Kidney tubule cell (primary cell): Measurements from ENCODE around the gene CACNA1F.
"Not testable (repeated sequence)": the region's sequence is repeated elsewhere in the genome, so short reads cannot be mapped to it uniquely, and the experiment has no call there.

Source experiments
- DNase-seq: peaks from one replicate; pipeline ENCODE4 v3.0.0-alpha.2; 2018; ENCODE audit warnings: low spot score

The CACNA1F gene

DNA sequence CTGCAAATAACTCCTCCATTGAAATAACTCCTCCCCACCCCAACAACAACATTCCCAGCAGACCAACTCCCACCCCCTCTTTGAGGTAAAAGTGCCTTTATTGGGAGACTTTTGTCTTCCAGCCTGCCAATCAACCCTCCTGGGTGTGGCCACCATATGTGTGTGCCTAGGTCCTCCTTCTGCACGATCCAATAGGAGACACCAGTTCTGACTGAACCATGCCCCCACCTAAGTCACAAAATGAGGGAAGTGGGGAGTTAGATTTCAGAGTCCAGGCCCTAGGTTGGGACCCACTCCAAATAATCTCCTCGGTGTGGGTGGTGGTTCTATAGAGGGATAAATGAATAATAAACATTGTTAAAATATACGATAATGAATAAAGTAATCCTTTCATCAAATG lies 58.4 kb downstream of the CACNA1F start:
- DNase-seq, result no peak

DNA sequence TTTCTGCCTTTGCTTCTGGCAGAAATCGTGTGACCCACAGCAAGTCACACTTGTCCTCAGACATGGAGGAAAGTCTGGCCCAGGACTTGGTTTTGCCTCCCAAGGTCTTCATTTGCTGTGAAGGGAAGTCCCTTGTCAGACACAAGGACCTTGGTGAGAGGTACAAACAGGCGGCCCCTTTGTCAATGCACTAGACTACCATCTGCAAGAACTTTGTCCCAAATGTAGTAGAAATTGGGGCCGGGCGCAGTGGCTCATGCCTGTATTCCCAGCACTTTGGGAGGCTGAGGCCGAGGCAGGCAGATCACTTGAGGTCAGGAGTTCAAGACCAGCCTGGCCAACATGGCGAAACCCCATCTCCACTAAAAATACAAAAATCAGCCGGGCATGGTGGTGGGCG lies 59.6 kb downstream of the CACNA1F start:
- DNase-seq, result not testable (repeated sequence)

DNA sequence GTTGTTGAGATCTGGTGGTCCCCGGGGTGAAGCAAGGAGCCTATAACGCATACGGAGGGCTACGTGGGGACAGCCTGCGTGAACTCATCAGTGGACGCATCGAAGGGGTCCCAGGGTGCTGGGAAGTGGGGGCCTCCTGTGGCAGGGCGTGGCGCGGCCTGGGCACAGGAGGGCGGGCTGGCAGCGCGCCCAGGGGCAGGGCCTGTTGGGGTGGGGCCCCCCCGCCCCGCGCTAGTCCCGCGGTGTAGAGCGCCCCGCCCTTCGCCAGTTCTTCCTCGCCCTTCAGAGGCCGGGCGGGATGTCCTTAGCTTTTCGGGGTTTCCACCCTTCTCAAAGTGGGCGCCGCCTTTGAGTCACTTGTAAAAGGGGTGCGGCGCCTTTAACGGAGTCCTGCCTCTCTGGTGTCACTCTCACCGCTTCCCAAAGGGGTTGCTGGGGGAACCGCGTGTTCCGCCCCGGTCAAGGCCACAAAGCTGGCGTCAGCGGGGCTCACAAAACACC lies 60.8 kb downstream of the CACNA1F start:
- peak; percentile 59 for DNase-seq

DNA sequence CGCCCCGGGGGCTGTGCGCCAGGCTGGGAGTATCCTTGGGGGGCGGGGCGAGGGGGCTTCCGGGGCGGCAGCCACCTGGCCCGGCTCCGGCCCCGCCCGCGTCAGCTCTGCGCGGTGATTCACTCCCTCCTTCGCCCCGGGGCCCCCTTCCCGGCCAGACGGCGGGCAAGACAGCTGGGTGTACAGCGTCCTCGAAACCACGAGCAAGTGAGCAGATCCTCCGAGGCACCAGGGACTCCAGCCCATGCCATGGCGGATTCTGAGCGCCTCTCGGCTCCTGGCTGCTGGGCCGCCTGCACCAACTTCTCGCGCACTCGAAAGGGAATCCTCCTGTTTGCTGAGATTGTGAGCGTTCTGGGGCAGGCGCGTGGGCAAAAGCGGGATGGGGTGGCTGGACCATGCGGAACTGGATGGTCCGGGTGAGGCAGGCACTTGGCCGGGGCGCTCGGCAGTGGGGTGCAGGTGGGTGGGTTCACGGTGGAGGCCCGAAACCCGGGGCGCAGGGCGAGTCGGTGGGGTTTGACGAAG lies 61.3 kb downstream of the CACNA1F start, which contains the start of gene PLP2:
PLP2 (plus strand) TSS at position 147 of the 528 bp plus-strand sequence; CDS start at position 250, 103 bp downstream.
- peak; percentile 71 for DNase-seq

DNA sequence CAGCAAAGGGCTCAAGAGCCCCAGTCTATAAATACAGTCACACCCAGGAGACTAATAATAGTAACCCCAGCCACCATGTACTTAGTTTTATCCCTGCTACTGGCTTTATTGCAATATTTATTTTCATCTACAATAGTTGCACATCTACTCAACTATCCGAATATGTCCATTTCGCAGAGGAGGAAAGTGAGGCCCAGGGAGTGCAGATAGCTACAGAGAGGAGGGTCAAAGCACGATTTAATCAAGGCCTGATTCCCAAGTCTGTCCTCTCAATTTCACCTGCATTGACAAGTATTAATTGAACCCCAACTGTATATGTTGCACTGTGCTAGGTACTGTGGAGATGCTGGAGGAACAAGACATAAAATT lies 65.4 kb downstream of the CACNA1F start:
- no peak for DNase-seq

DNA sequence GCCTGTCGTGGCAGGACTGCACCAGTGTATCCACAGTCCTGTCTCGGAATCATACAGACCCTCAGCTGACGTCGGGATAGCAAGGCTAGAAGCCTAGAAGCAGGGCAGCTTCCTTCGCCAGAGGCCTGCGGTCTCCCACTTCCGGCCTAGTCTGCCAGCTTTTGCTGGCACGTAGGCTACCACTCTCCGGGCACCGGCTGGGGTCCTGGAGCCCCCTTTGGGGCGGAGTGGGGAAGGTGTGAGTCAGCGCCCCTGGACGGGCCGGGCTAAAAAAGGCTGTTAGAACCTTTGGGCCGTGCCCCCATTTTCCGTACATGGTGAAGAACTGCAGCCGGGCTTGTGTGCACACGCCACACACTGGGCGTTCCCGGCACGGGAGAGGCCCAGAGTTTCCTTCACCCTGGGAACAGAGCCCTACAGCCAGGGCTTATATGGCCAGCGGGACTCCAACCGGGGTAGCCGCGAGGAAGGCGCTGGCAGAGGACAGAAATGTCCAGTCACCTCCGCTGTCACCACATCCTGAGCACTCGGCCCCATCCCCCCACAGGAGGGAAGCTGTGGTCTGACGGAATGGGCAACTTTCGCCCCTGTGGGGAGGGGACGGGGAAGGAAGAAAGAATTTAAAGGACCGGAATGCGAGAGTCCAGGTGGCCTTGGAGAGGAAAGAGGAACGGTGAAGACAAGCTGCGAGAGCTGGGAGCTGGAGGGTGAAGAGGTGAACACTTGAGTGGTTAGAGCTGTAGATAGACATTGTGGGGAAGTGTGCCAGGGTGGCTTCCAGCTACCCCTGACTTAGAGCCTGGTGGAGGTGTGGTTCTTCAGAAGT lies 66.0 kb downstream of the CACNA1F start:
- DNase-seq, result peak; percentile 78

DNA sequence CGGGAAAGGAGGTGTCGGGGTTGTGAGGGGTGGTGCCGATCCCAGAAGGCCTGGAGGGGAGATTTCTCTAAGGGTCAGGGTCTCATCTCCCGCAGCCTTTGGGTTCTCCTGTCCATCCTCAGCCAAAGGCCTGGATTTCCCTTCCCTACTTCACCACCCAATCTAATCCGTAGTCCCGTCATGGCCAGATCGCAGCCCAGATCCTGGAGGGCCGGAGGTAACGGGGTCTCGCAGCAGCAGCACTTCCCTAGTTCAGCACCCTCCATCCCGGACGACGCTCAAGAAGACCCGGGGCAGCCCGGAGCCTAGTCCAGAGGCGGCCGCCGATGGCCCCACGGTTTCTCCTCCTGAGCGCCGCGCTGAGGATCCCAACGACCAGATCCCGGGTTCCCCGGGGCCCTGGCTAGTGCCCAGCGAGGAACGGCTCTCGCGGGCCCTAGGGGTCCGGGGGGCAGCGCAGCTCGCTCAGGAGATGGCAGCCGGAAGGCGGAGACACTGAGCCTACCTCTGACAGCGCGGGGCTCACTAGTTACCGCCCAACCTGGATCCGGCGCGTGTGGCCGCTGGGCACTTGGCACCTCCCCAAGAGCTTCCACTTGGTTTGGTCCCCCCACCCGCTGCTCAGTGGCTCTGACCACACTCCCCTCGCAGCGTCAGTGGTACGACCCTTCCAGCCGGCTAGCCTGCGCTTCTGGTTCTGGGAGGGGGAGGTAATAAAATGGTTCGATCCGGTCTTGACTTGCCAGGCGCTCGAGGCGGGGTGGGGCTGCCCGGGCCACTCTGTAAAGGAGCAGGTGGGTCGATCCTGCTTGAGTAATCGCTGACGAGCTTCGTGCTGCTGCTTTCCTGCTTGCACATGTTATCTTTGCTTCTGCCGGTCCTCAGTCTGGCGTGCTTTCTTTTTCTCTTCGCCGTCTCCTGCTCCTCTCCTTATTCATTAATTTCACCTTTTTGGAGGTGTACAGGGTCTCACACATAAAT lies 66.9 kb downstream of the CACNA1F start:
- DNase-seq, result peak; percentile 81

DNA sequence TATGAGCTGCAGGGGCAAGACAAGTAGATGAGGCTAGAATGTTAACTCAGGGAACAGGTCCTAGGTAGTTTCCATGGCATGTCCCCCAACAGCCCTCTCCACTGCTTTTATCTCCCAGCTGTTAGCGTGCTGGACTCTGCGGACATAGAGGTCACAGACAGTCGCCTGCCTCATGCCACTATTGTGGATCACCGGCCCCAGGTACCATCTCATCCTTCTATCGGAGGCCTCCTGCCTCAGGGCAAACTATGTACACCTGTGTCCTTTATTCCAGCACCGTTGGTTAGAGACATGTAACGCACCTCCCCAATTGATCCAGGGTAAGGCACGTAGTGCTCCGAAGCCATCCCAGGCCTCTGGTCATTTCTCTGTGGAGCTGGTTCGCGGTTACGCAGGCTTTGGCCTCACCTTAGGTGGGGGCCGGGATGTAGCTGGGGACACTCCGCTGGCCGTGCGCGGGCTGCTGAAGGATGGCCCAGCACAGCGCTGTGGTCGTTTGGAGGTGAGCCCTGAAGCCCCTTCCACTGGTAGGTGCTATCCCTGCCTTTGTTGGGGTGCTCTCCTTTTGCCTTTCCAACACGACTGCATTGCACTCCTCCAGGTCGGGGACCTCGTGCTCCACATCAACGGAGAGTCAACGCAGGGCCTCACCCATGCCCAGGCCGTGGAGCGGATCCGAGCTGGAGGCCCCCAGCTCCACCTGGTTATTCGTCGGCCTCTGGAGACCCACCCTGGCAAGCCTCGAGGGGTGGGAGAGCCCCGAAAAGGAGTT lies 68.4 kb downstream of the CACNA1F start:
- no peak for DNase-seq

DNA sequence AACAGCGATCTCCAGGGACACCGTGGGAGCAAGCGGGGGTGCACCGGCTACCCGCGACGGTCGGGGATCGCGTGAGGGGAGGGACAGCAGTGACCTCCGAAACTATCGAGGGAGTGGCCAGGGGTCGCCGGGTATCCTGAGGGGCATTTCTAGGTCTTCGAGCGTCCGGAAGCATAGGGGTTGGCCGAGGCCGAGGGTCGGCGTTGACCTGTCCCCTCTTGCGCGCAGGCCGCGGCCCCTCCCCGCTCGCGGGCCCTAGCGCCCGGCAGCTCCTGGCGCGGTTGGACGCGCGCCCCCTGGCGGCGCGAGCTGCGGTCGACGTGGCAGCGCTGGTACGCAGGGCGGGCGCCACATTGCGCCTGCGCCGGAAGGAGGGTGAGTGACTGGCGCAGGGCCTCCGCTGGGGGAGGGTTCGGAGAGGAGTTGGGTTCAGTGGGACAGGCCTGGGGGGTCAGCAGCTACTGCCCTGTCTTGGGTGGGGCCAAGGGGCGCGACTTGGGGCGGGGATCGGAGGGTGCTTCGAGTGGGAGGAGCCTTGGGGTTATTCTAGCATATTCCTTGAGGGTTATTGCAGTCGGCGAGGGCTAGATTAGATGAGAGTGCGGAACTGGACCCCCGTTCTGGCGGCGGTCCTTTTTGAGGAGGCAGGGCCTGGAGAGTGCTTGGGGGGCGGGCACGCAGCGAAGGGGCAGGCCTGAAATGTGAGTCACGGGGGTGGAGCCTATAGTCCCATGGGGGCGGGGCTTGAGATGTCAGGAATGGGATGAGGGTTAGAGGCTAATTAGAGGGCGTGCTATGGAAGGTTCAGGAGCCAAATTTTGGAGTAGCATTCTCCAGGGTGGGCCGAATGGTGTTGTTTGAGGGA lies 69.4 kb downstream of the CACNA1F start:
- peak; percentile 77 for DNase-seq

DNA sequence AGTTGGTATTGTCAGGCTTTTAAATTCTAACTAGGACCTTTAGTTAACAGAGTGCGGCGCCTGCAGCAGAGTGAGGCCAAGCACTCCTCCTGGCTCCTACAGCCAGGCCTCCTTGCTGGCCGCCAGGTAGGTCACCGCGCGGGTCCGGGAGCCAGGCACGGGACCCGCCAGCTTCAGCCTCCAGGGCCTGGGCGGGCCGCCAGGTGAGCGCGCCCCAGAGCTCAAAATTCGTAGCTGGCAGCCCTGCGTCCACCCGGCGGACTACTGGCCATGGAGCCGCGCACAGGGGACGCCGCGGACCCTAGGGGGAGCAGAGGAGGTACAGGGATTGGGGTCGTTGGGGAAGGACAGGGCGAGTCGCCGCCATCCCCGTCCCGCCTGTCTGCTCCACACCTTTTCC lies 70.5 kb downstream of the CACNA1F start, which contains the start of gene MAGIX:
MAGIX (plus strand) TSS at position 139 of the 400 bp plus-strand sequence; CDS start at position 271, 132 bp downstream.
- DNase-seq, result peak; percentile 9

DNA sequence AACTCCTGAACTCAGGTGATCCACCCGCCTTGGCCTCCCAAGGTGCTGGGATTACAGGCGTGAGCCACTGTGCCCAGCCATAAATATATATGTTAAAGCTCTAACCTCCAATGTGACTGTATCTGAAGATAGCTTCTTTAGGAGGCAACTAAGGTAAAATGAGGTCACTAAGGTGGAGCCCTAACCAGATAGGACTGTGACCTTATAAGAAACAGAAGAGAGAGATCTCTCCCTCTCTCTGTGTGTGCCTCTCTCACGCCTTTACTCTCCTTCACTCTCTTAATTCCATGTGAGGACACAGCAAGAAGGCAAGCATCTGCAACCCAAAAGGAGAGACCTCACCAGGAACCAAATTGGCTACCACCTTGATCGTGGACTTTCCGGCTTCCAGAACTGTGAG lies 71.5 kb downstream of the CACNA1F start:
- no peak for DNase-seq

DNA sequence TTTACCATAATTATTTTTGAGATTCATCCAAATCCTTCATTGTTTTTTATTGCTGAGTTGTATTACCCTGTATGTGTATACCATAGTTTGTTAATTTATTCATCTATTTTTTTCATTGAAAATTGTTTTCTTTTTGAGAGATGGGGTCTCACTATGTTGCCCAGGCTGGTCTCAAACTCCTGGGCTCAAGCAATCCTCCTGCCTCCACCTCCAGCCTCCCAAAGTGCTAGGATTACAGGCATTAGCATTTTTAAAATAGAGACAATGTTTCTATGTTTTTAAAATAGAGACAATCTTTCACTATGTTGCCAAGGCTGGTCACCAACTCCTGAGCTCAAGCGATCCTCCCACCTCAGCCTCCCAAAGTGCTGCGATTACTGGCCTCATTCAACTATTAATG lies 72.2 kb downstream of the CACNA1F start:
- DNase-seq, result no peak

DNA sequence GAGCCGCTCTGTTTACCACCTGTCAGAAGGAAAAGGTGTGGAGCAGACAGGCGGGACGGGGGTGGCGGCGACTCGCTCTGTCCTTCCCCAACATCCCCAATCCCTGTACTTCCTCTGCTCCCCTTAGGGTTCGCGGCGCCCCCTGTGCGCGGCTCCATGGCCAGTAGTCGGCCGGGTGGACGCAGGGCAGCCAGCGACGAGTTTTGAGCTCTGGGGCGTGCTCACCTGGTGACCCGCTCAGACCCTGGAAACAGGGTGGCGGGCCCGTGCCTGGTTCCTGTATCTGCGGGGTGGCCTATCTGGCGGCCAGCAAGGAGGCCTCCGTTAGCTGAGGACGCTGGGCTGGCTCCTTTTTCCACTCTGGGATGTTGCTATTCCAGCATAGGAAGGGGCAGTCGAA lies 75.9 kb downstream of the CACNA1F start:
- no peak for DNase-seq

DNA sequence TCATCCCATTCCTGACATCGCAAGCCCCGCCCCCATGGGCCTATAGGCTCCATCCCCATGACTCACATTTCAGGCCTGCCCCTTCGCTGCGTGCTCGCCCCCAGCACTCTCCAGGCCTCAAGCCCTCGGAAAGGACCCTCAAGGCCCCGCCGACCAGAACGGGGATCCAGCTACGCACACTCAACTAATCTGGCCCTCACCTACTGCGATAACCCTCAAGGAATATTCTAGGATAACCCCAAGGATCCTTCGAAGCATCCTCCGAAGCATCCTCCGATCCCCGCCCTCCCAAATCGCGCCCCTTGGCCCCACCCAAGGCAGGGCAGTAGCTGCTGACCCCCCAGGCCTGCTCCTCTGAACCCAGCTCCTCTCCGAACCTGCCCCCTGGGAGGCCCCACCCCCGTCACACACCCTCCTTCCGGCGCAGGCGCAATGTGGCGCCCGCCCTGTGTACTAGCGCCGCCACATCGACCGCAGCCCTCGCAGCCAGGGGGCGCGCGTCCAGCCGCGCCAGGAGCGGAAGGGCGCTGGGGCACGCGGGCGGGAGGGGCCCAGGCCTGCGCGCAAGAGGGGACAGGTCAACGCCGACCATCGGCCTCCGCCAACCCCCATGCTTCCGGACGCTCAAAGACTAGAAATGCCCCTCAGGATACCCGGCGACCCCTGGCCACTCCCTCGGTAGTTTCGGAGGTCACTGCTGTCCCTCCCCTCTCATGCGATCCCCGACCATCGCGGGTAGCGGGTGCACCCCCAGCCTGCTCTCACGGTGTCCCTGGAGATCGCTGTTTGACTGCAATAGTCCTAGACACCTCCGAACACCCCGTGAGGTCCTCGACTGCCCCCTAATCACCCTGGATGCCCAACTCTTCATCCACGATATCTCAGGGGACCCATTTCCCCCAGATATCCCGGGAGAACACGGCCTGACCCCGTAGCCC lies 77.0 kb downstream of the CACNA1F start:
- peak; percentile 84 for DNase-seq

DNA sequence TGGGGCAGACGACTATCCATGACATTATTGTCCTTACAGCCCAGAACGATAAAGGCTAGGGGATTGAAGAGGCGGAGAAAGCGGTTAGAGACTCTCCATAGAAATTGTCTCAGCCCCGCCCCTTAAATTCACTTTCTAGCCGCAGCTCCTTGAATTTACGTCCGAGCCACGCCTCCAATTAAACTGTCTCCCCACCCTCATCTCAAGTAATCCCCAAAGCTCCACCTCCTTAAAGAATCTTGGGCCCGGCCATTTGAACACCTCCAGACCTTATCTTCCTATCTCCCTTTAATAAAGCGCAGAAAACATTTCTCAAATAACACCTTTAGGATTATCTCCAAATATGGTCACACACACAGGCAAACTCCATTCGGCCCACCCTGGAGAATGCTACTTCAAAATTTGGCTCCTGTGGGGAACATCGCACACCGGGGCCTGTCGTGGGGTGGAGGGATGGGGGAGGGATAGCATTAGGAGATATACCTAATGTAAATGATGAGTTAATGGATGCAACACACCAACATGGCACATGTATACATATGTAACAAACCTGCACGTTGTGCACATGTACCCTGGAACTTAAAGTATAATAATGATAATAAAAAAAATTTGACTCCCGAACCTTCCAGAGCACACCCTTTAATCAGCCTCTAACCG lies 77.8 kb downstream of the CACNA1F start:
- DNase-seq, result peak; percentile 69
